ENCODE data around the gene MEF2B. TPM values are rescaled to one million over a fixed set of nuclear protein-coding genes. Genes with fewer than 3 reads are reported as not detected.

MEF2B gene
- total RNA-seq = 1 to 10 TPM; 1.5 to 3.0 (median 2.5) TPM
- long read RNA-seq, donor 1, partial matches to known transcripts = 0 of 1 reads
- long read RNA-seq, donor 1, other reads (novel, unspliced or antisense) = 1 of 1 reads
- long read RNA-seq, donor 2, partial matches to known transcripts = 0 of 1 reads
- long read RNA-seq, donor 2, other reads (novel, unspliced or antisense) = 0 of 1 reads

DNA sequence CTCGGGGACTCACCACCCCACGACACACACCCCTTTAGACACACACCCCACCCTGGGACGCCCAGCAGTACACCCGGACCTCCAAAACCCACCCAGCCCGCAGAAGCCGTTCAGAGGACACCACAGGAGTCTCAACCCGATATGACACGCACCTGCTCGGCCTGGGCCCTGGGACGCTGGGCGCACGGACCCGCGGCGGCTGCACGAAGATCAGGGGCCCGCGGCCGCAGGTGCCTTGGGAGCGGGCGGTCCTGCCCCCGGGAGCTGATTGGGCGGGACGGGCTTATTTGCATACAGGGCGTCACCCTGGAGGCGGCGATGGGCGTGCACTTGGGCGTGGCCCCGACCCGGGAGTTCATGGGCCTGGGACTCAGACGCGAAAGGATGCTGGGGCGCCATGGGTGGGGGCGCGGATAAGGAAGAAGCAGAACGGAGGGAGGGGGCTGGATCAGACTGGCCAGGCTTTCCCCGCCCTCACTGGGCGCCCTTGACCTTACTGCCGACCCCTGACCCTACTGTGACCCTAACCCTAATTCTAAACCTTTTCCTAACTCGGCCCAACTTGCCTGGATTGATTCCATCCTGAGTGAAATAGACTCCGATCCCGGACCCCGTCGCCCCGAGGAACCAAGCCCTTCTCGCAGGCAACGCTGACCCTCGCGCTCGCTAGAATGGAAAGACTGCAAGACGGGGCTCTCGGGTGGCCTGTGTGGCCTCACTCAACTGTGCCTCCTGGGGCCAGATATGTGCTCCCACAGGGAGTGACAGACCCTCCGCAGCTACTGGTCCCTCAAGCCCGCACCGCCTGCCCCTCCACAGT is at the start of gene MEF2B:
Gene MEF2B (minus strand): TSS at position 211 of the 820 bp plus-strand sequence. CDS start 19,528 bp downstream, outside the sequence.
- Histone ChIP-seq H3K4me1 (ENCODE audit: low read depth) (peaks cover 6% of the 10 kb centered on the region), H3K9me3 (no peaks in the 10 kb centered on the region), H3K36me3 (ENCODE audit: low read depth) (no peaks in the 10 kb centered on the region), H3K4me3 (no peak within 1 kb of the TSS)
- TF ChIP-seq, protein P1, sequence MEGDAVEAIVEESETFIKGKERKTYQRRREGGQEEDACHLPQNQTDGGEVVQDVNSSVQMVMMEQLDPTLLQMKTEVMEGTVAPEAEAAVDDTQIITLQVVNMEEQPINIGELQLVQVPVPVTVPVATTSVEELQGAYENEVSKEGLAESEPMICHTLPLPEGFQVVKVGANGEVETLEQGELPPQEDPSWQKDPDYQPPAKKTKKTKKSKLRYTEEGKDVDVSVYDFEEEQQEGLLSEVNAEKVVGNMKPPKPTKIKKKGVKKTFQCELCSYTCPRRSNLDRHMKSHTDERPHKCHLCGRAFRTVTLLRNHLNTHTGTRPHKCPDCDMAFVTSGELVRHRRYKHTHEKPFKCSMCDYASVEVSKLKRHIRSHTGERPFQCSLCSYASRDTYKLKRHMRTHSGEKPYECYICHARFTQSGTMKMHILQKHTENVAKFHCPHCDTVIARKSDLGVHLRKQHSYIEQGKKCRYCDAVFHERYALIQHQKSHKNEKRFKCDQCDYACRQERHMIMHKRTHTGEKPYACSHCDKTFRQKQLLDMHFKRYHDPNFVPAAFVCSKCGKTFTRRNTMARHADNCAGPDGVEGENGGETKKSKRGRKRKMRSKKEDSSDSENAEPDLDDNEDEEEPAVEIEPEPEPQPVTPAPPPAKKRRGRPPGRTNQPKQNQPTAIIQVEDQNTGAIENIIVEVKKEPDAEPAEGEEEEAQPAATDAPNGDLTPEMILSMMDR (IDR thresholded peaks at IDR 0.05) = no peak
- ATAC-seq = peak; percentile 97
- intact Hi-C loops (cut with DNase I, micrococcal nuclease) = no loop called here
- DNase-seq = peak; percentile 88 to 90 (median 89)

DNA sequence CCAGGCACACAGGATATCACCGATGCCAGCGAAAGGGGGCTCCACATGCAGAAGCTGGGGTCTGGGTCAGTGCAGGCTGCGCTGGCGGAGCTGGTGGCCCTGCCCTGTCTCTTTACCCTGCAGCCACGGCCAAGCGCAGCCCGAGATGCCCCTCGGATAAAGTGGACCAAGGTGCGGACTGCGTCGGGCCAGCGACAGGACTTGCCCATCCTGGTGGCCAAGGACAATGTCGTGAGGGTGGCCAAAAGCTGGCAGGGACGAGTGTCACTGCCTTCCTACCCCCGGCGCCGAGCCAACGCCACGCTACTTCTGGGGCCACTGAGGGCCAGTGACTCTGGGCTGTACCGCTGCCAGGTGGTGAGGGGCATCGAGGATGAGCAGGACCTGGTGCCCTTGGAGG is 48.8 kb upstream of the MEF2B start:
- DNase-seq = no peak
- TF ChIP-seq, protein P1 (IDR thresholded peaks at IDR 0.05) = no peak
- intact Hi-C loops (cut with DNase I, micrococcal nuclease) = no loop called here
- no peak for ATAC-seq
- H3K4me3 ChIP-seq = no peak overlapping the region
- H3K36me3 ChIP-seq (ENCODE audit: low read depth) = no peaks in the 10 kb centered on the region
- H3K4me1 ChIP-seq (ENCODE audit: low read depth) = no peaks in the 10 kb centered on the region
- no peaks in the 10 kb centered on the region for H3K9me3 ChIP-seq

DNA sequence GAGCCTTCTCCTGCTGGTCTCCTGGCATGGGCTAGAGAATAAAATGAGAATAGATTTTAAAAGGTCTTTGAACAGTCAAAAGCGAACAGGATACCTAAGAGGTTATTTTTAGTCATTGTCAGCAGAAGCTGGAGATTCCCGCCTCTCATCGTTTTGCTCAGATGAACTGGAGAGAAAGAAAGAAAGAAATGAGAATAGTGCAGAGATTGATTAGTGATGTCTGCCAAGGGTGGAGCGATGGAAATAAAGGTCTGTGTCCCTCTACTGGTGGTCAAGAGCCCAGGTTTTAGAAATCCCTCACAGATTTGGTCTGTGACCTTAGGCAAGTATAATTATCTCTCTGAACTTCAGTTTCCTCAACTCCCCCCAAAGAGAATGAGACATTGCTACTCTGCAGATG is 47.0 kb upstream of the MEF2B start:
- no peak for ATAC-seq

DNA sequence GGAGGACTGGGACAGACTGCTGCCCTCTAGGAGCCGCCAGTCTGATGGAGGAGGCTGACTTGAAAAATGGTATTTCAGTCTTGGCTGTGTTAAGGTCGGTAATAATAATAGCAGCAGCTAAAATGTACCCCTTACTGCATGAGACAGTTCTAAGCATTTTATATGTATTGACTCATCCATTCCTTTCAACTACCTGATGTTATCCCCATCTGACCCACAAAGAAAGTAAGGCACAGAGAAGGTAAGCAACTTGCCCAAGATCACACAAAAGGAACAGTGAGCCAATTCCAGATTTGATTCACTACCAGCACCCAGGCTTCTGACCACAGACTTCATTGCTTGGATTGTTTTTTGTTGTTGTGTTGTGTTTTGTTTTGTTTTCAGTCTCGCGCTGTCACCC is 45.7 kb upstream of the MEF2B start:
- no peaks in the 10 kb centered on the region for H3K4me1 ChIP-seq (ENCODE audit: low read depth)
- ATAC-seq (no peak), DNase-seq (no peak)
- TF ChIP-seq, protein P1 (IDR thresholded peaks at IDR 0.05) = no peak
- no peaks in the 10 kb centered on the region for H3K9me3 ChIP-seq
- no peaks in the 10 kb centered on the region for H3K36me3 ChIP-seq (ENCODE audit: low read depth)
- H3K4me3 ChIP-seq = no peak overlapping the region
- intact Hi-C loops (cut with DNase I, micrococcal nuclease) = no loop called here

More for the DNA sequence above, 47.0 kb upstream of the MEF2B start:
- intact Hi-C loops (cut with DNase I, micrococcal nuclease) = no loop called here
- Histone ChIP-seq H3K4me3 (no peak overlapping the region), H3K4me1 (ENCODE audit: low read depth) (no peaks in the 10 kb centered on the region), H3K9me3 (no peaks in the 10 kb centered on the region), H3K36me3 (ENCODE audit: low read depth) (no peaks in the 10 kb centered on the region)
- TF ChIP-seq, protein P1 (IDR thresholded peaks at IDR 0.05) = no peak
- no peak for DNase-seq

DNA sequence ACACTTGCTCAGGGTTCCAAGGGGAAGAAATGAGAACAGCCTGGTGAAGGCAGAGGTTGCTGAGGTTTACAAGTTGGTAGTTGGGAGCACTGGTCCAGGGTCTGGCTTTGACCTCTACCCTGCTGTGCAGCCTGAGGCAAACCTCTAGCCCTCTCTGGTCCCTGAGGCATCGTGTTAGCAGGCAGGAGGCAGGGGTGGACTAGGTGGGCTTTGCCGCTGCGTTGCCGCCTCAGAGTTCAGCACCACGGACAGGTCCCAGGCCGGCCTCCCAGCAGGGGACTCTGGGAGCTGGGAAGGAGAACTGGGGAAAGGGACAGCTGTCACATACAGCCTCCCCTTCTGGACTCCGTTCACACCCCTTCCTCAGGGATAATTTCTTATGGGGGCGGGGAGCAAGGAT is 44.8 kb upstream of the MEF2B start:
- ATAC-seq (peak; percentile 48), DNase-seq (peak in 2 of 3 donors; percentile 29 to 55)
- intact Hi-C loops (cut with DNase I, micrococcal nuclease) = no loop called here
- H3K4me3 ChIP-seq = no peak overlapping the region
- no peaks in the 10 kb centered on the region for H3K4me1 ChIP-seq (ENCODE audit: low read depth)
- no peaks in the 10 kb centered on the region for H3K9me3 ChIP-seq
- TF ChIP-seq, protein P1 (IDR thresholded peaks at IDR 0.05) = no peak
- H3K36me3 ChIP-seq (ENCODE audit: low read depth) = no peaks in the 10 kb centered on the region

Data from mucosa of descending colon (tissue), 3 donors.